GM04503 (cell line): ENCODE results near the gene CSMD2.

Source experiments
- DNase-seq: peaks from one replicate; pipeline ENCODE4 v3.0.0-alpha.2; 2012; ENCODE audit warnings: low read depth

CSMD2 gene

DNA sequence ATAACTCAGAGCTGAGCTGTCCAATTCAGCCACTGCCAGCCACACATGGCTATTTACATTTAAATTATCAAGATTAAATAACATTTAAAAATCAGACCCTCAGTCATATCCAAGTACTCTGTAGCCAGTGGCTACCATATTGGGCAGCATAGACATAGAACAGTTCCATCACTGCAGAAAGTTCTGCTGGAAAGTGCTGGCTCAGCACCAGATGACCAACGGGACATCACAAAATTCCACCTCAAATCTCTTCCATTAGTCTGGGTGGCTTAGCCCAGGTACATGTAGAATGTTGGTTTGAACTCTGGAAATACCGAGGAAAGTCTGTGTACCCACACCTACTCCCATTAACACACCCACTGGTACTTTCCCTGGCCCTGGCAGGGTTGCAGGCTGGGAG is 563.3 kb downstream of the CSMD2 start:
- no peak for DNase-seq

- DNase-seq, result no peak
These were observed 565.4 kb downstream of the CSMD2 start for GRCh38 chr1:33599516-33600115.

GRCh38 chr1:33588726-33589125 is 576.3 kb downstream of the CSMD2 start:
- no peak for DNase-seq

- DNase-seq, result no peak
These were observed 578.2 kb downstream of the CSMD2 start for GRCh38 chr1:33586795-33587194.

- DNase-seq, result peak; percentile 4
These were observed 578.9 kb downstream of the CSMD2 start for GRCh38 chr1:33586106-33586505.

- no peak for DNase-seq
These were observed 581.5 kb downstream of the CSMD2 start for GRCh38 chr1:33583567-33583966.

DNA sequence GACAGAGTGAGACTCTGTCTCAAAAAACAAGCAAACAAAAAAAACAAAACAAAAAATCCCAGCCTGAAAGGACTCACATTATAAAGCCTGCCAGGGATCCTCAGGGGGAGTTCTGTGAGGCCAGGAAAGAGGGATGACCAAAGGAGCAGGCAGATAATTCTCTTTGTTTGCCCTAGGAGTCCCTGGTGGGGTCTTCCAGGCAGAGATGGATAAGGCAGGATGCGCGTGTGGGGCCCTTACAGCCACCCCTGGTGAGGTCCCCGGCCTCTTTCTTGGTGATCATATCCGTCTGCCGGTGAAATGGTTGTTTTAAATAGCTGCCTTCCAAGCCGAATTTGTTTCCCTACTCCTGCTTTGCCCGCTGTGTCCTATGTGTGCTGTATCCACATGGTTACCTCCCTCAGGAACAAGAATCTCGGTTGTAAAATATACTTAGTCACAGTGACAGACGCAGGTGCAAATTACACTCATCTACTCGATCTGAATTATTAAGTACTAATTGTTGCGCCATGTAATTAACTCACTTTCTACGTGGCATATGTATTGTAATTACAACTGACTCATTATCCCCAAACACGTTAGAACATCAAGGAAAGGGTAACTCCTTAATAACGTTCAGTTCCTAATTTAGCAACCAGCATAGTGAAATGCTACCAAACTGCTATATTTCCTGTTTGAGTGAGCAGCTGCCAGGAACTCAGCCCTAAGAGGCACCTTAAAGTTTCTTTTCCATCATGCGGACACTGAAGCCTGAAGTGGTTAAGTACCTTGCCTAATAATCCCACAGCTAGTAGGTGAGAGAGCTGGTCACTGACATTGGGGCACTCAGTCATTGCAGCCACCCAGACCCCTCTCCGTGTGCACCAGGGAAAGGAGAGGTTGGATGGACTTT is 586.2 kb downstream of the CSMD2 start:
- DNase-seq, result no peak

GRCh38 chr1:33577663-33578062 is 587.4 kb downstream of the CSMD2 start:
- no peak for DNase-seq

- DNase-seq, result no peak
These were observed 588.0 kb downstream of the CSMD2 start for GRCh38 chr1:33576821-33577599.

GRCh38 chr1:33575324-33575879 is 589.6 kb downstream of the CSMD2 start:
- DNase-seq, result no peak

DNA sequence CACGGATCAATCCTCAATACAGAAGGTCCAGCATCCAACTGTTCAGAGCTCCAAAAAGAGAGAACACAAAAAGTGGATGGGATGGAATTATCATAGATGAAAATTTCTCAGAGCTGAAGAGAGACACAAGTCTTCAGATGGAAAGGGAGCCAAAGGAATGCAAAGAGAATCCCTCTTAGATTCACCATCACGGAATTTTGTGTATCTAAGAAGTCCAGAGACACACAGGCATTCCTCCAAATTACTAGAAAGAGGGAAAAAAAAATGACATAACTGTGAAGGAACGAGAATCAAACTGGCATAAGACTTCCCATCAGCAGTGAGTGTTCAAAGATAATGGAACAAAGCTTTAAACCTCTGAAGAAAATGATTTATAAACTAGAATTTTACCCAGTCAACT is 591.4 kb downstream of the CSMD2 start:
- DNase-seq, result peak; percentile 7

- no peak for DNase-seq
These were observed 592.6 kb downstream of the CSMD2 start for GRCh38 chr1:33572387-33572786.

DNA sequence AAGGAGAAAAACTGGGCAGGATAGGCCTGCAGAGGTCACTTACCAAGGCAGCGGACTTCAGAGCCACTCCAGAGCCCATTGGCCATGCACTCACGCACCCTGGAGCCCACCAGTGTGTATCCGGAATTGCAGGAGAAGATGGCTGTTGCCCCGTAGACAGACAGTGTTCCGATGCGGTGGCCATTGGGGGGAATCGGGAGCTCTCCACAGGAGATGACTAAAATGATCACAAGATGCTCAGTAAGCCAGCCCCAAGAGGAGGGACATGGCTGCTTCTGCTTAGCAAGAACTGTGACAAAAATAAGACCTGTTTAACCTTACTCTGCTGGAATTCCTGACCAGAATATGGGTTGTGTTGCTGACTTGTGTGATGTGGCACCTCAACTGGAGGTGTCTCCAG is 595.7 kb downstream of the CSMD2 start:
- DNase-seq, result no peak

- no peak for DNase-seq
These were observed 601.3 kb downstream of the CSMD2 start for GRCh38 chr1:33563699-33564098.

- no peak for DNase-seq
These were observed 602.5 kb downstream of the CSMD2 start for GRCh38 chr1:33562563-33562962.

DNA sequence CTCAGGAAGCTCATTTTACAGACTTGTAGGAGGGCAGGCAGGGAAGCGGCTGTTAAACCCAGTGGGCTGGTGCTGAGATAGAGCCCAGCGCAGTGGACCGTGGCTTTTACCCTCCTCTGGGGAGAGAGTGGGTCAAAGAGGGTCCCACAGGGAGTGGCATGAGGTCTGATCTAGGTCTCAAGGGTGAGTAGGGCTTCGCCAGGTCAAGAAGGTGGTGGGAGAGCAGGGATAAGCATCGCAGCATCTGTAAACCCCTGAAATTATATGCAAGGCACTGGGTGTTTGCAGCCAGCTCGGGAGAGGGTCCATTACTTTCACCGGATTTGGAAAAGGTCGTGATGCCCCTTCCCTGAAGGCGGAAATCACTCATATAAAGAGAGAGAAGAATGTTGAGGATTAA is 603.5 kb downstream of the CSMD2 start:
- no peak for DNase-seq

- DNase-seq, result no peak
These were observed 604.4 kb downstream of the CSMD2 start for GRCh38 chr1:33560680-33561079.

GRCh38 chr1:33548721-33549120 is 616.3 kb downstream of the CSMD2 start:
- no peak for DNase-seq

DNA sequence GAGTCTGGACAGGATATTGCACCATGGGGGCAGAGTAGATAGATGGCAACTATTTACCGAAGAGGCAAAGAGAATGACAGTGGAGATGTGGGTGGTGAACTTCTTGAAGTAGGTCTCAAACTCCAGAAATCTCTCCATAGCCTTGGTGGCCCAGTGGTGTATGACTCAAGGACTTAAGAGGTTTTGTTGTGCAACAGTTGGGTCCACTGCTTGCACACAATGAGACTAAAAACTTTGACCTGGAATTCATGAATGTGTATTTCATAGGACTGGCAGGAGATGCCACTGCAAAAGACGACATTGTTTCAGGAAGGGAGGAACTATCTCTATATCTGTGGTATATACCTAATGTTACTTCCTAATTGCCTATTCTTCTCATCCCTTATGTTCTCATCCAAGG is 616.7 kb downstream of the CSMD2 start:
- no peak for DNase-seq

GRCh38 chr1:33547576-33547975 is 617.5 kb downstream of the CSMD2 start:
- no peak for DNase-seq

- DNase-seq, result no peak
These were observed 623.1 kb downstream of the CSMD2 start for GRCh38 chr1:33541966-33542365.

DNA sequence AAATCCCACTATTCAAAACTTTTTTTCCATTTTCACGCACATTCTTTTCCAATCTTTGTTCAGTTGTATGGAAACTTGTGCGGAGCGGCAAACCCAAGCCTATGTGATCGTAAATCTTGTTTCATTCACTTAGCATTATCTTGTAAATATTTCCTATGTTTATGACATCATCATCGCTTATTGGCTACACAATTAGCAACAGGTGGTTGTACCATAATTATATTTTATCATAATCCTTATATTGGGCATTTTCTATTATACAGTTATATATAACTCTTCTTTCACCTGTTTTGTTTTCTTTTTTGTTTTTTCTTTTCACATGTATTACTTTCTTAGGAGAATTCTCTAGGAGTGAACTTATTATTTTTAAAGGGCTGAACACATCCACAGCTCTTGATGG is 627.1 kb downstream of the CSMD2 start:
- no peak for DNase-seq

- no peak for DNase-seq
These were observed 629.7 kb downstream of the CSMD2 start for GRCh38 chr1:33535334-33535733.
